Left ventricle myocardium inferior (tissue), 1 donor: ENCODE measurements around the gene POLR2L. TPM values are rescaled to one million over a fixed set of nuclear protein-coding genes. Genes with fewer than 3 reads are reported as not detected.

ENCODE experiments used
- DNase-seq: peaks from one replicate; pipeline ENCODE4 v3.0.0-alpha.2; 2020
- H3K27ac ChIP-seq: fragments of 200-600 bp; replicated peaks from 2 replicates; pipeline ENCODE4 v1.8.0; 2021
- H3K27me3 ChIP-seq: fragments of 200-600 bp; 2 replicates; pipeline ENCODE4 v1.8.0; 2021; ENCODE audit warnings: low read depth
- H3K36me3 ChIP-seq: fragments of 200-600 bp; 2 replicates; pipeline ENCODE4 v1.8.0; 2021
- H3K4me1 ChIP-seq: fragments of 200-600 bp; 2 replicates; pipeline ENCODE4 v1.8.0; 2021
- H3K4me3 ChIP-seq: fragments of 200-600 bp; 2 replicates; pipeline ENCODE4 v1.8.0; 2021; ENCODE audit warnings: mild to moderate bottlenecking, moderate library complexity
- H3K9me3 ChIP-seq: fragments of 200-600 bp; replicated peaks from 2 replicates; pipeline ENCODE4 v1.8.0; 2021
- intact Hi-C: fragments of 100-400 bp; cut with micrococcal nuclease; formaldehyde crosslinking; loops from one replicate; pipeline ENCODE4 v1.11.0; 2022
- total RNA-seq: library from RNA; stranded (reverse); fragmentation: NEBNext Ultra II Directional; extraction: Animal tissue kit (Norgen Biotek cat#: 25700); gene quantifications from one replicate; pipeline ENCODE4 v1.2.1, GENCODE V29; 2021
- TF ChIP-seq, protein P1 (sequence below): fragments of 200-600 bp; IDR thresholded peaks from 2 replicates; pipeline ENCODE4 v1.8.0; 2021; ENCODE audit warnings: antibody characterized with exemption, mild to moderate bottlenecking, borderline replicate concordance
- donor health status: DM: no; HTN: yes; CAD: no; lungs with severe emphysema.

Gene POLR2L
- total RNA-seq, 1 donor from 2014 or later: 226 TPM

- intact Hi-C loops: no loop called here
- H3K9me3 ChIP-seq: no peaks in the 10 kb centered on the region
- peaks cover 93% of the 10 kb centered on the region for H3K4me1 ChIP-seq
- peak overlapping the region; percentile 66 for H3K4me3 ChIP-seq
- no peak overlapping the region for H3K27ac ChIP-seq
- no peaks in the 10 kb centered on the region for H3K27me3 ChIP-seq
- H3K36me3 ChIP-seq: no peaks in the 10 kb centered on the region
- DNase-seq: no peak
- TF ChIP-seq, protein P1, sequence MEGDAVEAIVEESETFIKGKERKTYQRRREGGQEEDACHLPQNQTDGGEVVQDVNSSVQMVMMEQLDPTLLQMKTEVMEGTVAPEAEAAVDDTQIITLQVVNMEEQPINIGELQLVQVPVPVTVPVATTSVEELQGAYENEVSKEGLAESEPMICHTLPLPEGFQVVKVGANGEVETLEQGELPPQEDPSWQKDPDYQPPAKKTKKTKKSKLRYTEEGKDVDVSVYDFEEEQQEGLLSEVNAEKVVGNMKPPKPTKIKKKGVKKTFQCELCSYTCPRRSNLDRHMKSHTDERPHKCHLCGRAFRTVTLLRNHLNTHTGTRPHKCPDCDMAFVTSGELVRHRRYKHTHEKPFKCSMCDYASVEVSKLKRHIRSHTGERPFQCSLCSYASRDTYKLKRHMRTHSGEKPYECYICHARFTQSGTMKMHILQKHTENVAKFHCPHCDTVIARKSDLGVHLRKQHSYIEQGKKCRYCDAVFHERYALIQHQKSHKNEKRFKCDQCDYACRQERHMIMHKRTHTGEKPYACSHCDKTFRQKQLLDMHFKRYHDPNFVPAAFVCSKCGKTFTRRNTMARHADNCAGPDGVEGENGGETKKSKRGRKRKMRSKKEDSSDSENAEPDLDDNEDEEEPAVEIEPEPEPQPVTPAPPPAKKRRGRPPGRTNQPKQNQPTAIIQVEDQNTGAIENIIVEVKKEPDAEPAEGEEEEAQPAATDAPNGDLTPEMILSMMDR: no peak
These were observed 6.9 kb upstream of the POLR2L start for GRCh38 chr11:849104-849824.

DNA sequence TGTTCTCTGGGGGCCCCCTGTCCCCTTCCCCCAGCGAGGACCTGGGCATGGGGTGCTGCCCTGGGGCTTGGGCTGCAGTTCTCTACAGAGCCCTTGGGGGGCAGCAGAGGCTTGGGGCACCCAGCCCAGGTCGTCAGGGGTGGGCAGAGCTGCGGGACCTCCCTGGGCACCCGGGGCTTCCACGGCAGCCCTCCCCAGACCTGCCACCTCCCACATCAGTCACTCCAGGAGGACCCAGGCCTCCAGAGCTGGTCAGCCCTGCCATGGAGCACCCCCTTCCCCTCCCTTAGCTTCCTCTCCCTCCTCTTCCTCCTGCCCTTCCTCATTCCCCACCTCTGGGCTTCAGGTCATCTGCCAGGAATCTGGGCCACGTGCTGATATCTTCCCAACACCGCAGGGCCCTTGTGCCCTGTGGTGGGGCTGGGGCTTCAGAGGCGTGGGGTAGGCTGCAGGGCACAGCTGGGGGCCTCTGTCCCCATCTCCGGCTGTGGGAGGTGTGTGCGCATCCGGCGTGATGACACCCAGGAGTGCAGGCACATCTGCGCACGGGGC is 6.1 kb upstream of the POLR2L start:
- H3K27me3 ChIP-seq: no peaks in the 10 kb centered on the region

GRCh38 chr11:847876-848275 is 5.5 kb upstream of the POLR2L start:
- Histone ChIP-seq H3K4me3 (no peak overlapping the region), H3K4me1 (peaks cover 93% of the 10 kb centered on the region), H3K27ac (no peak overlapping the region), H3K9me3 (no peaks in the 10 kb centered on the region), H3K27me3 (no peaks in the 10 kb centered on the region), H3K36me3 (no peaks in the 10 kb centered on the region)
- TF ChIP-seq, protein P1: no peak
- intact Hi-C loops: no loop called here
- no peak for DNase-seq

More for the DNA sequence above, 6.1 kb upstream of the POLR2L start:
- intact Hi-C loops: no loop called here
- peaks cover 93% of the 10 kb centered on the region for H3K4me1 ChIP-seq
- TF ChIP-seq, protein P1: peak; percentile 92
- no peak for DNase-seq
- H3K27ac ChIP-seq: no peak overlapping the region
- H3K36me3 ChIP-seq: no peaks in the 10 kb centered on the region
- peak overlapping the region; percentile 66 for H3K4me3 ChIP-seq
- H3K9me3 ChIP-seq: no peaks in the 10 kb centered on the region

GRCh38 chr11:846496-847098 is 4.3 kb upstream of the POLR2L start:
- no peak overlapping the region for H3K4me3 ChIP-seq
- TF ChIP-seq, protein P1: no peak
- peaks cover 92% of the 10 kb centered on the region for H3K4me1 ChIP-seq
- H3K9me3 ChIP-seq: no peaks in the 10 kb centered on the region
- H3K27ac ChIP-seq: peak overlapping the region; percentile 97
- H3K27me3 ChIP-seq: no peaks in the 10 kb centered on the region
- no peaks in the 10 kb centered on the region for H3K36me3 ChIP-seq
- intact Hi-C loops: no loop called here
- no peak for DNase-seq

- no peaks in the 10 kb centered on the region for H3K9me3 ChIP-seq
- no peaks in the 10 kb centered on the region for H3K27me3 ChIP-seq
- H3K4me1 ChIP-seq: peaks cover 94% of the 10 kb centered on the region
- peak overlapping the region; percentile 97 for H3K4me3 ChIP-seq
- intact Hi-C loops: no loop called here
- TF ChIP-seq, protein P1: no peak
- no peaks in the 10 kb centered on the region for H3K36me3 ChIP-seq
- H3K27ac ChIP-seq: peak overlapping the region; percentile 97
- no peak for DNase-seq
These were observed 3.7 kb upstream of the POLR2L start for GRCh38 chr11:845872-846495.
